ENCODE measurements around the gene LST1.

DNA sequence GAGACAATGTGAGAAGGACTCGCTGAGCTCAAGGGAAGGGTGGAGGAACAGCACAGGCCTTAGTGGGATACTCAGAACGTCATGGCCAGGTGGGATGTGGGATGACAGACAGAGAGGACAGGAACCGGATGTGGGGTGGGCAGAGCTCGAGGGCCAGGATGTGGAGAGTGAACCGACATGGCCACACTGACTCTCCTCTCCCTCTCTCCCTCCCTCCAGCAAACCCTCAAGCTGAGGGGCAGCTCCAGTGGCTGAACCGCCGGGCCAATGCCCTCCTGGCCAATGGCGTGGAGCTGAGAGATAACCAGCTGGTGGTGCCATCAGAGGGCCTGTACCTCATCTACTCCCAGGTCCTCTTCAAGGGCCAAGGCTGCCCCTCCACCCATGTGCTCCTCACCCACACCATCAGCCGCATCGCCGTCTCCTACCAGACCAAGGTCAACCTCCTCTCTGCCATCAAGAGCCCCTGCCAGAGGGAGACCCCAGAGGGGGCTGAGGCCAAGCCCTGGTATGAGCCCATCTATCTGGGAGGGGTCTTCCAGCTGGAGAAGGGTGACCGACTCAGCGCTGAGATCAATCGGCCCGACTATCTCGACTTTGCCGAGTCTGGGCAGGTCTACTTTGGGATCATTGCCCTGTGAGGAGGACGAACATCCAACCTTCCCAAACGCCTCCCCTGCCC is 9.0 kb upstream of the LST1 start:
- TF ChIP-seq CTCF (conservative IDR thresholded peaks at IDR 0.05 in 1 of 2, IDR thresholded peaks at IDR 0.05 in 1 of 2; ENCODE audit: extremely low read depth in 1 of 2, insufficient read depth in 1 of 2, low read depth in 1 of 2, low read length in 2 of 2) = no peak
- no peak for TF ChIP-seq EZH2 (IDR thresholded peaks at IDR 0.05; ENCODE audit: borderline replicate concordance, low read length)

Data from mammary epithelial cell (primary cell).